ENCODE results near the gene SLC37A2. TPM values are rescaled to one million over a fixed set of nuclear protein-coding genes. Genes with fewer than 3 reads are reported as not detected.

SLC37A2 gene
- total and polyA plus RNA-seq, 2 of the 4 experiments (the other 2 are of a cell fraction) = 0.72 to 1.1 TPM

- Histone ChIP-seq H3K4me2 (ENCODE audit: low read depth, low read length) (no peak overlapping the region), H2BK120ac (ENCODE audit: low read depth, low read length) (no peak overlapping the region), H4K91ac (ENCODE audit: insufficient read depth, low read depth, low read length) (no peak overlapping the region), H3K4ac (ENCODE audit: low read depth, low read length) (no peak overlapping the region), H3K23ac (ENCODE audit: low read depth, low read length) (no peak overlapping the region), H2AK5ac (ENCODE audit: low read depth, low read length) (no peak overlapping the region), H3K56ac (ENCODE audit: extremely low read depth, insufficient read depth, low read length) (no peak overlapping the region), H3K27me3 (ENCODE audit: control insufficient read depth, insufficient read depth, low read length) (peaks cover 13% of the 10 kb centered on the region), H3K4me1 (ENCODE audit: control insufficient read depth, insufficient read depth, low read length) (no peaks in the 10 kb centered on the region; the same call in 1 of the 2 replicates), H2BK20ac (ENCODE audit: low read depth, low read length) (no peak overlapping the region), H4K8ac (ENCODE audit: low read depth in 2 of 2, low read length in 2 of 2) (no peak overlapping the region), H4K5ac (ENCODE audit: low read depth, low read length) (no peak overlapping the region), H3K18ac (ENCODE audit: low read depth, low read length) (no peak overlapping the region), H3K36me3 (ENCODE audit: control insufficient read depth, insufficient read depth, low read length) (no peaks in the 10 kb centered on the region), H3K27ac (ENCODE audit: insufficient read depth, low read length) (no peak overlapping the region), H3K9ac (ENCODE audit: low read depth, low read length) (no peak overlapping the region), H3K79me1 (ENCODE audit: low read depth in 1 of 2, low read length in 2 of 2) (no peaks in the 10 kb centered on the region), H2AK9ac (replicated peaks; ENCODE audit: low read depth, low read length, poor library complexity) (no peak overlapping the region), H3K4me3 (ENCODE audit: insufficient read depth, low read depth, low read length) (no peak overlapping the region), H3K9me1 (ENCODE audit: insufficient read depth, low read length) (no peaks in the 10 kb centered on the region), H2AFZ (replicated peaks; ENCODE audit: low read length, poor library complexity) (no peak overlapping the region), H2BK15ac (ENCODE audit: low read depth, low read length) (no peak overlapping the region), H2BK5ac (ENCODE audit: low read depth, low read length, poor library complexity, severe bottlenecking) (no peak overlapping the region), H3K9me3 (ENCODE audit: control insufficient read depth, insufficient read depth, low read length) (no peaks in the 10 kb centered on the region), H4K20me1 (ENCODE audit: insufficient read depth, low read length) (no peaks in the 10 kb centered on the region), H3K14ac (replicated peaks; ENCODE audit: low read depth, low read length) (no peak overlapping the region)
- WGBS, 2 experiments (ENCODE audit: extremely low coverage in 2 of 2, insufficient read length in 1 of 2) = 67% methylated on average over 1 of the region's 3 CpGs; no CpG with 5 or more reads in 1 of the 2 experiments
- TF ChIP-seq FOS (IDR thresholded peaks at IDR 0.05; ENCODE audit: low read depth, low read length) = no peak
- TF ChIP-seq CHD1 (IDR thresholded peaks at IDR 0.05; ENCODE audit: low read depth, low read length) = no peak
- no peak for TF ChIP-seq USF2 (IDR thresholded peaks at IDR 0.05; ENCODE audit: low read depth, low read length)
- no peak for TF ChIP-seq MAZ (IDR thresholded peaks at IDR 0.05; ENCODE audit: borderline replicate concordance, low read depth, low read length)
- no peak for TF ChIP-seq SMC3 (IDR thresholded peaks at IDR 0.05; ENCODE audit: low read depth, low read length)
- no peak for TF ChIP-seq ELK1 (IDR thresholded peaks at IDR 0.05; ENCODE audit: borderline replicate concordance, low read depth, low read length)
- TF ChIP-seq POLR2A (IDR thresholded peaks at IDR 0.05; ENCODE audit: low read depth, low read length) = no peak
- no peak for TF ChIP-seq CTCF (conservative IDR thresholded peaks at IDR 0.05; ENCODE audit: low read depth, low read length)
- TF ChIP-seq RAD21 (IDR thresholded peaks at IDR 0.05; ENCODE audit: low read length) = no peak
- no peak for TF ChIP-seq RFX5 (IDR thresholded peaks at IDR 0.05; ENCODE audit: low read depth, low read length)
- TF ChIP-seq MAFK (IDR thresholded peaks at IDR 0.05; ENCODE audit: low read depth, low read length) = no peak
- TF ChIP-seq MXI1 (IDR thresholded peaks at IDR 0.05; ENCODE audit: borderline replicate concordance, low read depth, low read length) = no peak
- no peak for TF ChIP-seq CEBPB (IDR thresholded peaks at IDR 0.05; ENCODE audit: low read depth, low read length)
- TF ChIP-seq NFE2L2 (IDR thresholded peaks at IDR 0.05; ENCODE audit: low read depth, low read length) = no peak
- no peak for TF ChIP-seq RCOR1 (IDR thresholded peaks at IDR 0.05; ENCODE audit: insufficient replicate concordance, low read length)
- TF ChIP-seq BHLHE40 (IDR thresholded peaks at IDR 0.05; ENCODE audit: low read depth, low read length) = no peak
- ChIA-PET POLR2A (ENCODE audit: unreplicated experiment) (no interaction called here), CTCF (interaction anchor here (3.5 kb wide), 1 partner anchor 48 kb away, joined by 34 read pairs; no protein-coding TSS in a partner anchor)
- no peak for DNase-seq
- BruUV-seq (replicated peaks) = no TSS peak
- in situ Hi-C loops (cut with MboI; ENCODE audit: low sequenced_read_pairs) = loop anchor here (10.0 kb wide), 1 partner anchor 165 kb away; no protein-coding TSS in a partner anchor
- dilution Hi-C loops (cut with HindIII; ENCODE audit: low sequenced_read_pairs, unreplicated experiment) = no loop called here
- intact Hi-C loops (cut with micrococcal nuclease) = loop anchor here (2.0 to 5.0 kb wide), 4 partner anchors 169 to 722 kb away; no protein-coding TSS in a partner anchor
- no peak for ATAC-seq (ENCODE audit: low read depth)
Measured at GRCh38 chr11:125139778-125140177, 76.7 kb downstream of the SLC37A2 start.

All from IMR-90 (cell line).